ENCODE measurements around the gene SCYGR3.

Gene SCYGR3

GRCh38 chr2:227614740-227615139 lies at the start of gene SCYGR3:
TSS of gene SCYGR3 (minus strand) at chr2:227614840. CDS start at chr2:227614840, 0 bp downstream.
- no peak for DNase-seq
- intact Hi-C loops (cut with DNase I), result no loop called here

GRCh38 chr2:227661827-227662226 lies 47.2 kb upstream of the SCYGR3 start:
- intact Hi-C loops (cut with DNase I), result no loop called here
- no peak for DNase-seq

GRCh38 chr2:227661025-227661649 lies 46.5 kb upstream of the SCYGR3 start:
- intact Hi-C loops (cut with DNase I), result no loop called here
- DNase-seq, result no peak

- DNase-seq, result no peak
- intact Hi-C loops (cut with DNase I), result loop anchor here (5.0 to 10.0 kb wide), 2 partner anchors 110 to 207 kb away; no protein-coding TSS in a partner anchor
Measured at GRCh38 chr2:227657199-227657845, 42.7 kb upstream of the SCYGR3 start.

GRCh38 chr2:227655454-227655853 lies 40.8 kb upstream of the SCYGR3 start:
- intact Hi-C loops (cut with DNase I), result loop anchor here (5.0 to 10.0 kb wide), 2 partner anchors 112 to 209 kb away; no protein-coding TSS in a partner anchor
- DNase-seq, result no peak

GRCh38 chr2:227654426-227654825 lies 39.8 kb upstream of the SCYGR3 start:
- intact Hi-C loops (cut with DNase I), result loop anchor here (10.0 kb wide), 1 partner anchor 210 kb away; no protein-coding TSS in a partner anchor
- DNase-seq, result no peak

- intact Hi-C loops (cut with DNase I), result loop anchor here (10.0 kb wide), 1 partner anchor 211 kb away; no protein-coding TSS in a partner anchor
- no peak for DNase-seq
Measured at GRCh38 chr2:227653419-227653818, 38.8 kb upstream of the SCYGR3 start.

GRCh38 chr2:227643990-227644551 lies 29.4 kb upstream of the SCYGR3 start:
- intact Hi-C loops (cut with DNase I), result no loop called here

GRCh38 chr2:227642656-227643055 lies 28.0 kb upstream of the SCYGR3 start:
- intact Hi-C loops (cut with DNase I), result no loop called here
- no peak for DNase-seq

More at GRCh38 chr2:227643990-227644551, 29.4 kb upstream of the SCYGR3 start:
- no peak for DNase-seq

- DNase-seq, result no peak
- intact Hi-C loops (cut with DNase I), result no loop called here
Measured at GRCh38 chr2:227634201-227634600, 19.6 kb upstream of the SCYGR3 start.

GRCh38 chr2:227632827-227633226 lies 18.2 kb upstream of the SCYGR3 start:
- DNase-seq, result no peak
- intact Hi-C loops (cut with DNase I), result no loop called here

- intact Hi-C loops (cut with DNase I), result no loop called here
- no peak for DNase-seq
Measured at GRCh38 chr2:227630322-227630721, 15.7 kb upstream of the SCYGR3 start.

GRCh38 chr2:227629435-227629834 lies 14.8 kb upstream of the SCYGR3 start:
- intact Hi-C loops (cut with DNase I), result no loop called here
- DNase-seq, result no peak

GRCh38 chr2:227627769-227628168 lies 13.1 kb upstream of the SCYGR3 start:
- DNase-seq, result no peak
- intact Hi-C loops (cut with DNase I), result no loop called here

GRCh38 chr2:227626580-227627151 lies 12.0 kb upstream of the SCYGR3 start:
- intact Hi-C loops (cut with DNase I), result no loop called here
- no peak for DNase-seq

- intact Hi-C loops (cut with DNase I), result no loop called here
- DNase-seq, result no peak
Measured at GRCh38 chr2:227625420-227625819, 10.8 kb upstream of the SCYGR3 start.

GRCh38 chr2:227623226-227623625 lies 8.6 kb upstream of the SCYGR3 start:
- intact Hi-C loops (cut with DNase I), result no loop called here
- DNase-seq, result no peak

- DNase-seq, result no peak
Measured at GRCh38 chr2:227617316-227618230, 2.9 kb upstream of the SCYGR3 start, which contains the start of gene SCYGR4. TSS of gene SCYGR4 (plus strand) at chr2:227617498. CDS start at chr2:227617498, 0 bp downstream.

GRCh38 chr2:227616631-227617030 lies 2.0 kb upstream of the SCYGR3 start:
- DNase-seq, result no peak
- intact Hi-C loops (cut with DNase I), result no loop called here

More at GRCh38 chr2:227617316-227618230, 2.9 kb upstream of the SCYGR3 start, which contains the start of gene SCYGR4:
- intact Hi-C loops (cut with DNase I), result no loop called here

Measured in head of caudate nucleus (tissue), 42 donors.